HCT116 (cell line): ENCODE results near the gene TXNDC9.

Experiments used
- CEBPB ChIP-seq: IDR thresholded peaks from 2 replicates; pipeline ENCODE4 v1.6.1; 2012; ENCODE audit warnings: low read depth
- EGR1 ChIP-seq: IDR thresholded peaks from 2 replicates; pipeline ENCODE4 v1.6.1; 2012; ENCODE audit warnings: low read depth
- EZH2 ChIP-seq: fragments of 200-600 bp; sonication (generic); IDR thresholded peaks from 2 replicates; pipeline ENCODE4 v1.6.1; 2017; ENCODE audit warnings: antibody characterized with exemption, mixed run types
- POLR2A ChIP-seq: IDR thresholded peaks from 2 replicates; pipeline ENCODE4 v1.7.0; 2011; ENCODE audit warnings: borderline replicate concordance; ENCODE audit not compliant: insufficient read depth, insufficient read length; ENCODE audit errors: extremely low read depth
- POLR2AphosphoS5 ChIP-seq: IDR thresholded peaks from 2 replicates; pipeline ENCODE4 v1.6.1; 2011; ENCODE audit warnings: mild to moderate bottlenecking, low read depth, low read length, moderate library complexity
- RAD21 ChIP-seq: IDR thresholded peaks from 2 replicates; pipeline ENCODE4 v1.6.1; 2012; ENCODE audit warnings: low read depth, mild to moderate bottlenecking
- TCF7L2 ChIP-seq: IDR thresholded peaks from 2 replicates; pipeline ENCODE4 v1.7.0; 2011; ENCODE audit warnings: borderline replicate concordance, inconsistent platforms; ENCODE audit not compliant: insufficient read depth, insufficient read length; ENCODE audit errors: extremely low read depth
- TF ChIP-seq, protein P1 (sequence below): IDR thresholded peaks from 2 replicates; pipeline ENCODE4 v1.6.1; 2012
- TF ChIP-seq, protein P2 (sequence below), 3 experiments: fragments of 200-600 bp in 1 of 3; sonication (generic) in 1 of 3; IDR thresholded peaks in 2 of 3; conservative IDR thresholded peaks in 1 of 3; 2 replicates each; pipeline ENCODE4 v1.5.1; 2012 to 2017; ENCODE audit warnings: low read depth in 2 of 3, low read length in 2 of 3, antibody characterized with exemption in 1 of 3, borderline replicate concordance in 1 of 3, control low read depth in 1 of 3, mild to moderate bottlenecking in 1 of 3, mixed read lengths in 1 of 3, mixed run types in 1 of 3, moderate library complexity in 1 of 3; ENCODE audit not compliant: insufficient read depth in 1 of 3

- TF ChIP-seq POLR2AphosphoS5 (no peak), EZH2 (no peak), POLR2A (no peak), RAD21 (no peak), TCF7L2 (no peak), EGR1 (no peak), CEBPB (no peak)
- TF ChIP-seq, protein P1, sequence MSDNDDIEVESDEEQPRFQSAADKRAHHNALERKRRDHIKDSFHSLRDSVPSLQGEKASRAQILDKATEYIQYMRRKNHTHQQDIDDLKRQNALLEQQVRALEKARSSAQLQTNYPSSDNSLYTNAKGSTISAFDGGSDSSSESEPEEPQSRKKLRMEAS: no peak
- TF ChIP-seq, protein P2, sequence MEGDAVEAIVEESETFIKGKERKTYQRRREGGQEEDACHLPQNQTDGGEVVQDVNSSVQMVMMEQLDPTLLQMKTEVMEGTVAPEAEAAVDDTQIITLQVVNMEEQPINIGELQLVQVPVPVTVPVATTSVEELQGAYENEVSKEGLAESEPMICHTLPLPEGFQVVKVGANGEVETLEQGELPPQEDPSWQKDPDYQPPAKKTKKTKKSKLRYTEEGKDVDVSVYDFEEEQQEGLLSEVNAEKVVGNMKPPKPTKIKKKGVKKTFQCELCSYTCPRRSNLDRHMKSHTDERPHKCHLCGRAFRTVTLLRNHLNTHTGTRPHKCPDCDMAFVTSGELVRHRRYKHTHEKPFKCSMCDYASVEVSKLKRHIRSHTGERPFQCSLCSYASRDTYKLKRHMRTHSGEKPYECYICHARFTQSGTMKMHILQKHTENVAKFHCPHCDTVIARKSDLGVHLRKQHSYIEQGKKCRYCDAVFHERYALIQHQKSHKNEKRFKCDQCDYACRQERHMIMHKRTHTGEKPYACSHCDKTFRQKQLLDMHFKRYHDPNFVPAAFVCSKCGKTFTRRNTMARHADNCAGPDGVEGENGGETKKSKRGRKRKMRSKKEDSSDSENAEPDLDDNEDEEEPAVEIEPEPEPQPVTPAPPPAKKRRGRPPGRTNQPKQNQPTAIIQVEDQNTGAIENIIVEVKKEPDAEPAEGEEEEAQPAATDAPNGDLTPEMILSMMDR (IDR thresholded peaks at IDR 0.05 in 2 of 3, conservative IDR thresholded peaks at IDR 0.05 in 1 of 3; ENCODE audit: borderline replicate concordance in 1 of 3, insufficient read depth in 1 of 3, low read depth in 2 of 3, low read length in 2 of 3): no peak
Observed at GRCh38 chr2:99354070-99354469, 17.9 kb upstream of the TXNDC9 start.
